HepG2 (cell line): Measurements from ENCODE around the gene HMGN1. TPM values are rescaled to one million over a fixed set of nuclear protein-coding genes. Genes with fewer than 3 reads are reported as not detected.
A peak's percentile ranks its signal among the peaks of the same experiment; 100 is the strongest.

Experiments used
- CSRNP1 ChIP-seq: sonication (generic); formaldehyde crosslinking; IDR thresholded peaks from 2 replicates; pipeline ENCODE4 v1.8.1; 2023; ENCODE audit warnings: mild to moderate bottlenecking, missing genetic modification reagents
- IRF1 ChIP-seq: sonication (generic); formaldehyde crosslinking; IDR thresholded peaks from 2 replicates; pipeline ENCODE4 v1.4.0; 2020; ENCODE audit warnings: low read depth, mild to moderate bottlenecking, missing genetic modification reagents
- KAT8 ChIP-seq: IDR thresholded peaks from 2 replicates; pipeline ENCODE4 v1.6.1; 2016; ENCODE audit warnings: missing genetic modification reagents, missing compliant biosample characterization
- MXD3 ChIP-seq: IDR thresholded peaks from 2 replicates; pipeline ENCODE4 v1.6.1; 2016; ENCODE audit warnings: mild to moderate bottlenecking, missing biosample characterization, missing genetic modification reagents
- PAXIP1 ChIP-seq: sonication (generic); formaldehyde crosslinking; conservative IDR thresholded peaks from 2 replicates; pipeline ENCODE4 v1.4.0; 2020; ENCODE audit warnings: mild to moderate bottlenecking, missing genetic modification reagents, moderate library complexity
- PCBP1 ChIP-seq: fragments of 200-400 bp; formaldehyde crosslinking; IDR thresholded peaks from 2 replicates; pipeline ENCODE4 v1.6.1; 2017; ENCODE audit warnings: mild to moderate bottlenecking, low read depth, low read length, borderline replicate concordance
- PHF20 ChIP-seq: sonication (generic); formaldehyde crosslinking; IDR thresholded peaks from 2 replicates; pipeline ENCODE4 v1.5.0; 2020; ENCODE audit warnings: mild to moderate bottlenecking, missing genetic modification reagents
- PRDM10 ChIP-seq: sonication (generic); formaldehyde crosslinking; IDR thresholded peaks from 2 replicates; pipeline ENCODE4 v1.4.0; 2020; ENCODE audit warnings: low read depth, missing genetic modification reagents
- RARA ChIP-seq: IDR thresholded peaks from 2 replicates; pipeline ENCODE4 v1.6.1; 2016; ENCODE audit warnings: missing genetic modification reagents, missing compliant biosample characterization
- SRSF4 ChIP-seq: fragments of 200-400 bp; formaldehyde crosslinking; IDR thresholded peaks from one replicate; pipeline ENCODE4 v1.6.1; 2018; ENCODE audit warnings: mild to moderate bottlenecking, low read depth, low read length, moderate library complexity; ENCODE audit not compliant: poor library complexity, severe bottlenecking
- THAP8 ChIP-seq: sonication (generic); formaldehyde crosslinking; IDR thresholded peaks from 2 replicates; pipeline ENCODE4 v1.5.1; 2020; ENCODE audit warnings: missing genetic modification reagents, mild to moderate bottlenecking, borderline replicate concordance
- ZMYM3 ChIP-seq: sonication (generic); formaldehyde crosslinking; IDR thresholded peaks from 2 replicates; pipeline ENCODE4 v1.5.1; 2020; ENCODE audit warnings: mild to moderate bottlenecking, missing genetic modification reagents
- ZNF431 ChIP-seq: sonication (generic); formaldehyde crosslinking; IDR thresholded peaks from 2 replicates; pipeline ENCODE4 v1.9.0; 2022; ENCODE audit warnings: missing genetic modification reagents, low read depth, mild to moderate bottlenecking, borderline replicate concordance
- ZNF619 ChIP-seq: sonication (generic); formaldehyde crosslinking; IDR thresholded peaks from 2 replicates; pipeline ENCODE4 v1.4.0; 2020; ENCODE audit warnings: mild to moderate bottlenecking, missing genetic modification reagents
- ZNF792 ChIP-seq: IDR thresholded peaks from 2 replicates; pipeline ENCODE4 v1.6.1; 2016
- ZNF839 ChIP-seq: sonication (generic); formaldehyde crosslinking; IDR thresholded peaks from 2 replicates; pipeline ENCODE4 v1.4.0; 2020; ENCODE audit warnings: missing genetic modification reagents, mild to moderate bottlenecking, borderline replicate concordance
- polyA plus RNA-seq, 8 experiments: library from polyadenylated mRNA; depleted of rRNA in 3 of 8; stranded (reverse) in 7 of 8; unstranded in 1 of 8; fragments of >200 nt; fragmentation: Illumina TruSeq in 4 of 8; extraction: Trizol in 4 of 8; gene quantifications; 2 replicates each; pipeline versions ENCODE4 v1.2.1 to v1.2.3, GENCODE V29; 2011 to 2016; ENCODE audit warnings: low read depth in 4 of 8, missing spikeins in 1 of 8, mixed read lengths in 1 of 8; ENCODE audit not compliant: insufficient read depth in 1 of 8
- total RNA-seq, 5 experiments: library from RNA; depleted of rRNA; stranded (reverse); fragments of >200 nt; fragmentation: Illumina TruSeq; extraction: Trizol; gene quantifications; 2 replicates each; pipeline ENCODE4 v1.2.3, GENCODE V29; 2016; ENCODE audit warnings: low read depth in 1 of 5

Gene HMGN1
- total and polyA plus RNA-seq, 2 of the 13 experiments (the other 11 are each of a cell fraction or from before 2014, with no cell fraction given) = 104 to 286 TPM

GRCh38 chr21:39349211-39350093 is 564 bp upstream of the HMGN1 start (continued):
- peak; percentile 23; the same call in 1 of the 2 replicates for TF ChIP-seq PAXIP1
- 0 out of 2 replicates have a peak, but pooled peaks have one; percentile 16 for TF ChIP-seq RARA (CRISPR knock-in tag)
- no peak for TF ChIP-seq PCBP1
- peak; percentile 79 for TF ChIP-seq ZMYM3
- TF ChIP-seq SRSF4 = no peak
- no peak for TF ChIP-seq IRF1
- TF ChIP-seq PRDM10 (CRISPR knock-in tag) = 0 out of 2 replicates have a peak, but pooled peaks have one; percentile 24
- 0 out of 2 replicates have a peak, but pooled peaks have one; percentile 35 for TF ChIP-seq ZNF839 (CRISPR knock-in tag)
- peak; percentile 76 for TF ChIP-seq PHF20 (CRISPR knock-in tag)
- TF ChIP-seq ZNF792 = 0 out of 2 replicates have a peak, but pooled peaks have one; percentile 34
- peak; percentile 55; the same call in 1 of the 2 replicates for TF ChIP-seq ZNF619 (CRISPR knock-in tag)
- TF ChIP-seq ZNF431 (CRISPR knock-in tag) = 0 out of 2 replicates have a peak, but pooled peaks have one; percentile 43
- TF ChIP-seq MXD3 (CRISPR knock-in tag) = 0 out of 2 replicates have a peak, but pooled peaks have one; percentile 43
- peak; percentile 7; the same call in 1 of the 2 replicates for TF ChIP-seq CSRNP1 (CRISPR knock-in tag)
- peak; percentile 70 for TF ChIP-seq KAT8 (CRISPR knock-in tag)
- no peak for TF ChIP-seq THAP8 (CRISPR knock-in tag)
